ENCODE measurements around the gene SH2B3. TPM values are rescaled to one million over a fixed set of nuclear protein-coding genes. Genes with fewer than 3 reads are reported as not detected.

Gene SH2B3
- total RNA-seq, 1 experiment from 2014 or later, result 40.3 TPM

- no peak overlapping the region for H2BK15ac ChIP-seq (ENCODE audit: low read depth, low read length)
- no peak for DNase-seq
- Mint-ChIP-seq H3K9me3 (no peaks in the 10 kb centered on the region), H3K27me3 (ENCODE audit: low read depth) (peaks cover 8% of the 10 kb centered on the region), H3K4me1 (peaks cover 0 to 13% of the 10 kb centered on the region in 2 experiments; a peak in 1 of 4 replicates), H3K27ac (peak overlapping the region in 2 of 3 experiments; percentile 27 to 82; a peak in 4 of 7 replicates), H3K4me3 (no peak overlapping the region), H3K36me3 (ENCODE audit: insufficient read depth in 1 of 3, low read depth in 3 of 3) (peaks cover 0 to 5% (median 2%) of the 10 kb centered on the region in 3 experiments; a peak in 4 of 7 replicates)
- H3K4me2 ChIP-seq (ENCODE audit: insufficient read depth, insufficient read length, low read length), result no peak overlapping the region
- no peaks in the 10 kb centered on the region for H3K79me2 ChIP-seq (ENCODE audit: insufficient read depth, low read length)
- no peak overlapping the region for H2BK5ac ChIP-seq (ENCODE audit: insufficient read length, low read length)
- no CpG with 5 or more reads among the region's 9 CpGs for WGBS (ENCODE audit: extremely low coverage, insufficient read length, low lambda C conversion rate)
- no peak overlapping the region for H3K9ac ChIP-seq (ENCODE audit: extremely low read depth, insufficient read length, low read length)
- H2AFZ ChIP-seq (ENCODE audit: low read length), result no peak overlapping the region
- TF ChIP-seq, protein P1, sequence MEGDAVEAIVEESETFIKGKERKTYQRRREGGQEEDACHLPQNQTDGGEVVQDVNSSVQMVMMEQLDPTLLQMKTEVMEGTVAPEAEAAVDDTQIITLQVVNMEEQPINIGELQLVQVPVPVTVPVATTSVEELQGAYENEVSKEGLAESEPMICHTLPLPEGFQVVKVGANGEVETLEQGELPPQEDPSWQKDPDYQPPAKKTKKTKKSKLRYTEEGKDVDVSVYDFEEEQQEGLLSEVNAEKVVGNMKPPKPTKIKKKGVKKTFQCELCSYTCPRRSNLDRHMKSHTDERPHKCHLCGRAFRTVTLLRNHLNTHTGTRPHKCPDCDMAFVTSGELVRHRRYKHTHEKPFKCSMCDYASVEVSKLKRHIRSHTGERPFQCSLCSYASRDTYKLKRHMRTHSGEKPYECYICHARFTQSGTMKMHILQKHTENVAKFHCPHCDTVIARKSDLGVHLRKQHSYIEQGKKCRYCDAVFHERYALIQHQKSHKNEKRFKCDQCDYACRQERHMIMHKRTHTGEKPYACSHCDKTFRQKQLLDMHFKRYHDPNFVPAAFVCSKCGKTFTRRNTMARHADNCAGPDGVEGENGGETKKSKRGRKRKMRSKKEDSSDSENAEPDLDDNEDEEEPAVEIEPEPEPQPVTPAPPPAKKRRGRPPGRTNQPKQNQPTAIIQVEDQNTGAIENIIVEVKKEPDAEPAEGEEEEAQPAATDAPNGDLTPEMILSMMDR (conservative IDR thresholded peaks at IDR 0.05), result no peak
- no peaks in the 10 kb centered on the region for H3K9me3 ChIP-seq (ENCODE audit: control insufficient read depth, low read depth, low read length)
- no peaks in the 10 kb centered on the region for H4K20me1 ChIP-seq (ENCODE audit: control insufficient read depth, insufficient read depth, insufficient read length)
- H3K23me2 ChIP-seq (ENCODE audit: insufficient read length, low read depth, low read length, poor library complexity, severe bottlenecking), result no peaks in the 10 kb centered on the region
- H2BK20ac ChIP-seq (ENCODE audit: low read depth, low read length, poor library complexity, severe bottlenecking), result no peak overlapping the region
- H2AK5ac ChIP-seq (ENCODE audit: insufficient read length, low read length), result no peak overlapping the region
- H3K27ac ChIP-seq (ENCODE audit: insufficient read length, low read depth, low read length), result no peak overlapping the region
- H3K14ac ChIP-seq (ENCODE audit: insufficient read depth, low read length), result no peak overlapping the region
- H2BK120ac ChIP-seq (ENCODE audit: low read depth, low read length, poor library complexity, severe bottlenecking), result no peak overlapping the region
- H3K27me3 ChIP-seq (ENCODE audit: insufficient read depth, low read length), result no peaks in the 10 kb centered on the region
- no peak overlapping the region for H3K18ac ChIP-seq (ENCODE audit: insufficient read length, low read depth, low read length)
- H3K4me1 ChIP-seq (ENCODE audit: insufficient read depth, low read length), result no peaks in the 10 kb centered on the region
- H3K4ac ChIP-seq (ENCODE audit: low read depth, low read length), result no peak overlapping the region
- no peak overlapping the region for H3K23ac ChIP-seq (ENCODE audit: insufficient read length, low read depth, low read length)
- no peak overlapping the region for H3T11ph ChIP-seq (ENCODE audit: low read length)
- H3K56ac ChIP-seq (ENCODE audit: insufficient read length, low read depth, low read length), result no peak overlapping the region
- H4K91ac ChIP-seq (ENCODE audit: insufficient read length, low read depth, low read length), result no peak overlapping the region
- no peak overlapping the region for H4K8ac ChIP-seq (replicated peaks; ENCODE audit: insufficient read length, low read depth, low read length)
- no peak overlapping the region for H2BK12ac ChIP-seq (ENCODE audit: insufficient read length, low read depth, low read length)
- H3K79me1 ChIP-seq (ENCODE audit: insufficient read depth, low read depth, low read length, poor library complexity, severe bottlenecking), result no peaks in the 10 kb centered on the region
- no peak overlapping the region for H4K5ac ChIP-seq (ENCODE audit: insufficient read length, low read depth, low read length)
These were observed 45.3 kb upstream of the SH2B3 start for GRCh38 chr12:111360325-111360930.

All from H9 (cell line).